ENCODE data around the gene CLIC6. TPM values are rescaled to one million over a fixed set of nuclear protein-coding genes. Genes with fewer than 3 reads are reported as not detected.
A peak's percentile ranks its signal among the peaks of the same experiment; 100 is the strongest.

CLIC6 gene
- polyA plus RNA-seq, 3 donors, result not detected

GRCh38 chr21:34736116-34736874 lies 67.5 kb downstream of the CLIC6 start:
- H3K4me1 Mint-ChIP-seq, result peaks cover 3% of the 10 kb centered on the region
- 100% methylated on average over 2 of the region's 6 CpGs for WGBS (ENCODE audit: insufficient coverage)

GRCh38 chr21:34737115-34737514 lies 68.3 kb downstream of the CLIC6 start:
- TF ChIP-seq CTCF (IDR thresholded peaks at IDR 0.05), result no peak
- Histone ChIP-seq H3K36me3 (replicated peaks in 1 of 2; ENCODE audit: control insufficient read depth in 1 of 2, insufficient read depth in 2 of 2, low read length in 2 of 2) (no peaks in the 10 kb centered on the region), H3K9ac (ENCODE audit: insufficient read depth, low read length, poor library complexity, severe bottlenecking) (no peak overlapping the region), H2AFZ (ENCODE audit: insufficient read depth, low read depth, low read length, poor library complexity, severe bottlenecking) (no peak overlapping the region), H3K9me3 (replicated peaks in 1 of 2; ENCODE audit: control insufficient read depth in 1 of 2, insufficient read depth in 1 of 2, low read length in 2 of 2) (no peaks in the 10 kb centered on the region), H3K4me1 (ENCODE audit: control insufficient read depth in 1 of 2, insufficient read depth in 2 of 2, low read length in 2 of 2) (no peaks in the 10 kb centered on the region), H3K79me2 (ENCODE audit: insufficient read depth, low read length) (no peaks in the 10 kb centered on the region), H3K27ac (ENCODE audit: low read depth in 1 of 2, low read length in 2 of 2) (no peak overlapping the region), H3K27me3 (ENCODE audit: control insufficient read depth in 2 of 2, insufficient read depth in 2 of 2, low read length in 2 of 2) (no peaks in the 10 kb centered on the region), H3K4me2 (replicated peaks; ENCODE audit: extremely low read depth, low read length, poor library complexity, severe bottlenecking) (no peak overlapping the region), H3K4me3 (replicated peaks in 1 of 3; ENCODE audit: low read depth in 2 of 3, low read length in 3 of 3) (no peak overlapping the region), H4K20me1 (ENCODE audit: insufficient read depth, low read length) (no peaks in the 10 kb centered on the region)
- no peak for DNase-seq
- no peaks in the 10 kb centered on the region for H3K36me3 Mint-ChIP-seq
- intact Hi-C loops (cut with micrococcal nuclease), result no loop called here
- peak overlapping the region in 1 of 7 donors; percentile 4 for H3K27ac Mint-ChIP-seq
- H3K9me3 Mint-ChIP-seq, result no peaks in the 10 kb centered on the region
- H3K4me3 Mint-ChIP-seq, result no peak overlapping the region
- H3K4me1 Mint-ChIP-seq, result peaks cover 3% of the 10 kb centered on the region
- WGBS (ENCODE audit: insufficient coverage), result no CpG with 5 or more reads among the region's 3 CpGs
- H3K27me3 Mint-ChIP-seq (ENCODE audit: low read depth in 3 of 3), result peaks cover 0 to 4% (median 2%) of the 10 kb centered on the region in 3 donors

More at GRCh38 chr21:34736116-34736874, 67.5 kb downstream of the CLIC6 start:
- no peak for DNase-seq
- Mint-ChIP-seq H3K36me3 (no peaks in the 10 kb centered on the region), H3K4me3 (no peak overlapping the region), H3K27me3 (ENCODE audit: low read depth in 3 of 3) (peaks cover 0 to 3% (median 2%) of the 10 kb centered on the region in 3 donors), H3K9me3 (peaks cover 0 to 2% (median 0%) of the 10 kb centered on the region in 7 donors), H3K27ac (no peak overlapping the region)
- Histone ChIP-seq H3K27ac (ENCODE audit: low read depth in 1 of 2, low read length in 2 of 2) (no peak overlapping the region), H3K9me3 (replicated peaks in 1 of 2; ENCODE audit: control insufficient read depth in 1 of 2, insufficient read depth in 1 of 2, low read length in 2 of 2) (no peaks in the 10 kb centered on the region), H2AFZ (ENCODE audit: insufficient read depth, low read depth, low read length, poor library complexity, severe bottlenecking) (no peak overlapping the region), H3K79me2 (ENCODE audit: insufficient read depth, low read length) (no peaks in the 10 kb centered on the region), H3K4me1 (ENCODE audit: control insufficient read depth in 1 of 2, insufficient read depth in 2 of 2, low read length in 2 of 2) (no peaks in the 10 kb centered on the region), H3K36me3 (replicated peaks in 1 of 2; ENCODE audit: control insufficient read depth in 1 of 2, insufficient read depth in 2 of 2, low read length in 2 of 2) (no peaks in the 10 kb centered on the region), H3K27me3 (ENCODE audit: control insufficient read depth in 2 of 2, insufficient read depth in 2 of 2, low read length in 2 of 2) (no peaks in the 10 kb centered on the region), H3K4me3 (replicated peaks in 1 of 3; ENCODE audit: low read depth in 2 of 3, low read length in 3 of 3) (no peak overlapping the region), H4K20me1 (ENCODE audit: insufficient read depth, low read length) (no peaks in the 10 kb centered on the region), H3K4me2 (replicated peaks; ENCODE audit: extremely low read depth, low read length, poor library complexity, severe bottlenecking) (no peak overlapping the region), H3K9ac (ENCODE audit: insufficient read depth, low read length, poor library complexity, severe bottlenecking) (no peak overlapping the region)
- intact Hi-C loops (cut with micrococcal nuclease), result no loop called here
- no peak for TF ChIP-seq CTCF (IDR thresholded peaks at IDR 0.05)
